Calu3 (cell line): ENCODE results near the gene HIGD1C. TPM values are rescaled to one million over a fixed set of nuclear protein-coding genes. Genes with fewer than 3 reads are reported as not detected.

Experiments
- BruUV-seq: library from RNA; stranded (reverse); fragments of 400-500 nt; replicated peaks from 2 replicates; lab custom pipeline; 2021; lab: Mats Ljungman, UMichigan
- CTCF ChIA-PET: fragments of 300-600 bp; sonication (Branson Sonifier 250); formaldehyde crosslinking; loops from one replicate; lab custom pipeline; 2022; ENCODE audit warnings: antibody characterized with exemption; lab: Charles Lee
- DNase-seq: peaks from one replicate; pipeline ENCODE4 v3.0.0; 2022
- H3K27ac Mint-ChIP-seq: one replicate; pipeline ENCODE4 v1.8.0; 2022; ENCODE audit warnings: mixed read lengths; ENCODE audit not compliant: unreplicated experiment
- H3K27me3 Mint-ChIP-seq: one replicate; pipeline ENCODE4 v1.8.0; 2022; ENCODE audit warnings: mixed read lengths; ENCODE audit not compliant: unreplicated experiment
- H3K36me3 Mint-ChIP-seq: one replicate; pipeline ENCODE4 v1.8.0; 2022; ENCODE audit warnings: mild to moderate bottlenecking, moderate library complexity, mixed read lengths; ENCODE audit not compliant: insufficient read depth, unreplicated experiment
- H3K4me1 Mint-ChIP-seq: one replicate; pipeline ENCODE4 v1.8.0; 2022; ENCODE audit warnings: mild to moderate bottlenecking, low read depth, mixed read lengths; ENCODE audit not compliant: unreplicated experiment
- H3K4me3 Mint-ChIP-seq: one replicate; pipeline ENCODE4 v1.8.0; 2022; ENCODE audit warnings: mild to moderate bottlenecking, low read depth, moderate library complexity, mixed read lengths; ENCODE audit not compliant: unreplicated experiment
- H3K9me3 Mint-ChIP-seq: one replicate; pipeline ENCODE4 v1.8.0; 2022; ENCODE audit warnings: low read depth, mixed read lengths; ENCODE audit not compliant: unreplicated experiment
- CTCF ChIP-seq: fragments of 200-600 bp; IDR thresholded peaks from one replicate; pipeline ENCODE4 v1.8.0; 2022; ENCODE audit warnings: antibody characterized with exemption; ENCODE audit not compliant: unreplicated experiment
- intact Hi-C: fragments of 100-400 bp; cut with micrococcal nuclease; formaldehyde crosslinking; loops from one replicate; pipeline ENCODE4 v1.10.0; 2022; ENCODE audit not compliant: unreplicated experiment
- total RNA-seq: library from RNA; stranded (reverse); gene quantifications from 2 replicates; pipeline ENCODE4 v1.2.3, GENCODE V29; 2022

The HIGD1C gene
- total RNA-seq, 1 experiment from 2014 or later: not detected

GRCh38 chr12:50986966-50987737 is 34.8 kb downstream of the HIGD1C start:
- Mint-ChIP-seq H3K36me3 (peaks cover 1% of the 10 kb centered on the region), H3K4me1 (no peaks in the 10 kb centered on the region), H3K4me3 (no peak overlapping the region), H3K9me3 (no peaks in the 10 kb centered on the region), H3K27ac (no peak overlapping the region), H3K27me3 (no peaks in the 10 kb centered on the region)
- intact Hi-C loops: loop anchor here (2.0 kb wide), 1 partner anchor 162 kb away; no protein-coding TSS in a partner anchor
- CTCF ChIA-PET: interaction anchor here (1.3 to 1.7 kb wide), 4 partner anchors 37 to 222 kb away, joined by 5 to 22 read pairs (median 11); no protein-coding TSS in a partner anchor
- DNase-seq: peak; percentile 27
- no TSS peak for BruUV-seq
- peak; percentile 15 for TF ChIP-seq CTCF

- no peak overlapping the region for H3K27ac Mint-ChIP-seq
- H3K36me3 Mint-ChIP-seq: peaks cover 9% of the 10 kb centered on the region
- H3K9me3 Mint-ChIP-seq: no peaks in the 10 kb centered on the region
- H3K4me3 Mint-ChIP-seq: no peak overlapping the region
- H3K4me1 Mint-ChIP-seq: no peaks in the 10 kb centered on the region
- intact Hi-C loops: no loop called here
- H3K27me3 Mint-ChIP-seq: no peaks in the 10 kb centered on the region
- no peak for TF ChIP-seq CTCF
- no TSS peak for BruUV-seq
- CTCF ChIA-PET: interaction anchor here (1.5 to 1.7 kb wide), 3 partner anchors 36 to 223 kb away, joined by 5 to 12 read pairs (median 10); no protein-coding TSS in a partner anchor
- no peak for DNase-seq
Observed at GRCh38 chr12:50988051-50988450, 35.7 kb downstream of the HIGD1C start.

- H3K36me3 Mint-ChIP-seq: peaks cover 13% of the 10 kb centered on the region
- no peaks in the 10 kb centered on the region for H3K9me3 Mint-ChIP-seq
- H3K27me3 Mint-ChIP-seq: no peaks in the 10 kb centered on the region
- DNase-seq: no peak
- TF ChIP-seq CTCF: no peak
- no peak overlapping the region for H3K4me3 Mint-ChIP-seq
- intact Hi-C loops: no loop called here
- no TSS peak for BruUV-seq
- CTCF ChIA-PET: no interaction called here
- no peak overlapping the region for H3K27ac Mint-ChIP-seq
- no peaks in the 10 kb centered on the region for H3K4me1 Mint-ChIP-seq
Observed at GRCh38 chr12:50988871-50989270, 36.5 kb downstream of the HIGD1C start.

- intact Hi-C loops: no loop called here
- TF ChIP-seq CTCF: no peak
- Mint-ChIP-seq H3K27ac (no peak overlapping the region), H3K36me3 (peaks cover 22% of the 10 kb centered on the region), H3K9me3 (no peaks in the 10 kb centered on the region), H3K4me1 (no peaks in the 10 kb centered on the region), H3K27me3 (no peaks in the 10 kb centered on the region), H3K4me3 (no peak overlapping the region)
- CTCF ChIA-PET: no interaction called here
- no TSS peak for BruUV-seq
- DNase-seq: no peak
Observed at GRCh38 chr12:50990147-50990727, 37.9 kb downstream of the HIGD1C start.
